PC-9 (cell line): ENCODE data around the gene GPR137. TPM values are rescaled to one million over a fixed set of nuclear protein-coding genes. Genes with fewer than 3 reads are reported as not detected.

Experiments used
- BruUV-seq: library from RNA; stranded (reverse); fragments of 400-500 nt; replicated peaks from 2 replicates; lab custom pipeline; 2021; lab: Mats Ljungman, UMichigan
- CTCF ChIA-PET: fragments of 300-600 bp; sonication (Branson Sonifier 250); formaldehyde crosslinking; loops from one replicate; lab custom pipeline; 2022; ENCODE audit warnings: antibody characterized with exemption; lab: Charles Lee
- POLR2A ChIA-PET: fragments of 300-600 bp; sonication (Branson Sonifier 250); formaldehyde crosslinking; loops from one replicate; lab custom pipeline; 2022; ENCODE audit warnings: antibody characterized with exemption; ENCODE audit not compliant: unreplicated experiment; lab: Charles Lee
- DNase-seq, 2 experiments: peaks; one replicate each; pipeline versions ENCODE4 v3.0.0 to v3.0.0-alpha.2; 2015 to 2022; ENCODE audit warnings: mixed read lengths in 1 of 2
- H2AFZ ChIP-seq: fragments of 200-600 bp; sonication (generic); 2 replicates; pipeline ENCODE4 v1.8.1; 2017; ENCODE audit warnings: antibody characterized with exemption
- H3F3A ChIP-seq: fragments of 200-600 bp; sonication (generic); 2 replicates; pipeline ENCODE4 v1.8.1; 2017; ENCODE audit warnings: antibody characterized with exemption, mild to moderate bottlenecking, low read depth; ENCODE audit not compliant: insufficient read depth
- H3K27ac ChIP-seq: fragments of 200-600 bp; sonication (generic); 2 replicates; pipeline ENCODE4 v1.6.1; 2016; ENCODE audit warnings: mixed run types
- H3K27me3 ChIP-seq: fragments of 200-600 bp; sonication (generic); 2 replicates; pipeline ENCODE4 v1.6.1; 2016; ENCODE audit warnings: low read depth, mixed run types; ENCODE audit not compliant: insufficient read depth
- H3K36me3 ChIP-seq: fragments of 200-600 bp; sonication (generic); 2 replicates; pipeline ENCODE4 v1.6.1; 2016; ENCODE audit warnings: low read depth, mixed run types
- H3K4me1 ChIP-seq: fragments of 200-600 bp; sonication (generic); replicated peaks from 2 replicates; pipeline ENCODE4 v1.6.1; 2016; ENCODE audit warnings: mixed run types; ENCODE audit not compliant: insufficient read depth
- H3K4me2 ChIP-seq: fragments of 200-600 bp; sonication (generic); 2 replicates; pipeline ENCODE4 v1.6.1; 2017; ENCODE audit warnings: mixed run types
- H3K4me3 ChIP-seq: fragments of 200-600 bp; sonication (generic); 2 replicates; pipeline ENCODE4 v1.6.1; 2016; ENCODE audit warnings: mixed run types
- H3K79me2 ChIP-seq: fragments of 200-600 bp; sonication (generic); 2 replicates; pipeline ENCODE4 v1.6.1; 2017; ENCODE audit warnings: low read depth, mixed run types
- H3K9me2 ChIP-seq: fragments of 200-600 bp; sonication (generic); 2 replicates; pipeline ENCODE4 v1.8.1; 2017; ENCODE audit warnings: mild to moderate bottlenecking; ENCODE audit not compliant: insufficient read depth
- H3K9me3 ChIP-seq: fragments of 200-600 bp; sonication (generic); 2 replicates; pipeline ENCODE4 v1.8.1; 2016; ENCODE audit warnings: low read depth; ENCODE audit not compliant: insufficient read depth
- H4K20me1 ChIP-seq: fragments of 200-600 bp; sonication (generic); 2 replicates; pipeline ENCODE4 v1.8.1; 2017; ENCODE audit not compliant: insufficient read depth
- CTCF ChIP-seq: fragments of 200-600 bp; sonication (generic); conservative IDR thresholded peaks from 2 replicates; pipeline ENCODE4 v1.6.1; 2017; ENCODE audit warnings: mixed run types, antibody characterized with exemption, mild to moderate bottlenecking, moderate library complexity
- EZH2 ChIP-seq: fragments of 200-600 bp; sonication (generic); IDR thresholded peaks from 2 replicates; pipeline ENCODE4 v1.8.0; 2017; ENCODE audit warnings: antibody characterized with exemption, low read depth
- intact Hi-C: fragments of 100-400 bp; cut with micrococcal nuclease; formaldehyde crosslinking; loops from one replicate; pipeline ENCODE4 v1.10.0; 2022; ENCODE audit not compliant: unreplicated experiment
- total RNA-seq: library from RNA; stranded (reverse); gene quantifications from 2 replicates; pipeline ENCODE4 v1.2.3, GENCODE V29; 2021

The GPR137 gene
- total RNA-seq, 1 experiment from 2014 or later = 72.8 TPM

- no peak for TF ChIP-seq EZH2
- peak; percentile 39; the same call in 1 of the 2 replicates for TF ChIP-seq CTCF
These were observed 32.5 kb downstream of the GPR137 start, which contains the start of gene PRDX5 for GRCh38 chr11:64317961-64318765. TSS of gene PRDX5 (plus strand) at chr11:64318121. CDS start at chr11:64318216, 95 bp downstream.

GRCh38 chr11:64318766-64319761, 33.4 kb downstream of the GPR137 start:
- peak in 1 of 2 experiments; percentile 37 for DNase-seq
- POLR2A ChIA-PET = interaction anchor here (2.0 kb wide), 1 partner anchor 36 kb away, joined by 38 read pairs; no protein-coding TSS in a partner anchor
- Histone ChIP-seq H3K9me3 (no peaks in the 10 kb centered on the region), H3F3A (peaks cover 56% of the 10 kb centered on the region), H2AFZ (peak overlapping the region; percentile 70), H4K20me1 (peaks cover 5% of the 10 kb centered on the region; the same call in 1 of the 2 replicates), H3K4me1 (peaks cover 47% of the 10 kb centered on the region), H3K9me2 (no peaks in the 10 kb centered on the region), H3K27me3 (no peaks in the 10 kb centered on the region), H3K4me2 (peak overlapping the region; percentile 79), H3K79me2 (peaks cover 44% of the 10 kb centered on the region), H3K4me3 (peak overlapping the region; percentile 69), H3K27ac (peak overlapping the region; percentile 87), H3K36me3 (peaks cover 7% of the 10 kb centered on the region; the same call in 1 of the 2 replicates)
- CTCF ChIA-PET = interaction anchor here (0.6 to 2.4 kb wide), 4 partner anchors 13 to 425 kb away, joined by 3 to 55 read pairs (median 6); no protein-coding TSS in a partner anchor
- intact Hi-C loops = loop anchor here (1.0 to 2.0 kb wide), 4 partner anchors 14 to 334 kb away; partner anchors contain the start of gene ESRRA
- TF ChIP-seq CTCF = no peak
- TF ChIP-seq EZH2 = no peak
- TSS peak; percentile 40 for BruUV-seq

More at GRCh38 chr11:64317961-64318765, 32.5 kb downstream of the GPR137 start, which contains the start of gene PRDX5:
- Histone ChIP-seq H3K27me3 (no peaks in the 10 kb centered on the region), H3K27ac (peak within 1 kb of the TSS; percentile 87), H3K9me3 (no peaks in the 10 kb centered on the region), H4K20me1 (peaks cover 5% of the 10 kb centered on the region; the same call in 1 of the 2 replicates), H3F3A (peaks cover 65% of the 10 kb centered on the region), H3K36me3 (peaks cover 7% of the 10 kb centered on the region; the same call in 1 of the 2 replicates), H3K79me2 (peaks cover 48% of the 10 kb centered on the region), H3K4me3 (peak within 1 kb of the TSS; percentile 69), H3K4me2 (peak within 1 kb of the TSS; percentile 79), H2AFZ (peak within 1 kb of the TSS; percentile 71), H3K9me2 (no peaks in the 10 kb centered on the region), H3K4me1 (peaks cover 47% of the 10 kb centered on the region)
- POLR2A ChIA-PET = interaction anchor here (0.6 to 2.0 kb wide), 13 partner anchors 13 to 1653 kb away, joined by 3 to 38 read pairs (median 5); partner anchors contain the start of genes C11orf98, CSKMT, ESRRA and FKBP2
- BruUV-seq = no TSS peak
- intact Hi-C loops = loop anchor here (1.0 to 2.0 kb wide), 7 partner anchors 13 to 335 kb away; partner anchors contain the start of genes ESRRA and FKBP2
- CTCF ChIA-PET = interaction anchor here (0.5 to 2.7 kb wide), 22 partner anchors 13 to 425 kb away, joined by 3 to 87 read pairs (median 5); partner anchors contain the start of gene ESRRA
- DNase-seq = peak; percentile 92 to 99
